HG03175 (cell line): ENCODE measurements around the gene FANCC.

ENCODE experiments used
- ATAC-seq: cut with Tn5 transposase; IDR thresholded peaks from one replicate; pipeline ENCODE4 v1.9.1; 2021; ENCODE audit warnings: mild to moderate bottlenecking, moderate library complexity; ENCODE audit not compliant: unreplicated experiment

FANCC gene

DNA sequence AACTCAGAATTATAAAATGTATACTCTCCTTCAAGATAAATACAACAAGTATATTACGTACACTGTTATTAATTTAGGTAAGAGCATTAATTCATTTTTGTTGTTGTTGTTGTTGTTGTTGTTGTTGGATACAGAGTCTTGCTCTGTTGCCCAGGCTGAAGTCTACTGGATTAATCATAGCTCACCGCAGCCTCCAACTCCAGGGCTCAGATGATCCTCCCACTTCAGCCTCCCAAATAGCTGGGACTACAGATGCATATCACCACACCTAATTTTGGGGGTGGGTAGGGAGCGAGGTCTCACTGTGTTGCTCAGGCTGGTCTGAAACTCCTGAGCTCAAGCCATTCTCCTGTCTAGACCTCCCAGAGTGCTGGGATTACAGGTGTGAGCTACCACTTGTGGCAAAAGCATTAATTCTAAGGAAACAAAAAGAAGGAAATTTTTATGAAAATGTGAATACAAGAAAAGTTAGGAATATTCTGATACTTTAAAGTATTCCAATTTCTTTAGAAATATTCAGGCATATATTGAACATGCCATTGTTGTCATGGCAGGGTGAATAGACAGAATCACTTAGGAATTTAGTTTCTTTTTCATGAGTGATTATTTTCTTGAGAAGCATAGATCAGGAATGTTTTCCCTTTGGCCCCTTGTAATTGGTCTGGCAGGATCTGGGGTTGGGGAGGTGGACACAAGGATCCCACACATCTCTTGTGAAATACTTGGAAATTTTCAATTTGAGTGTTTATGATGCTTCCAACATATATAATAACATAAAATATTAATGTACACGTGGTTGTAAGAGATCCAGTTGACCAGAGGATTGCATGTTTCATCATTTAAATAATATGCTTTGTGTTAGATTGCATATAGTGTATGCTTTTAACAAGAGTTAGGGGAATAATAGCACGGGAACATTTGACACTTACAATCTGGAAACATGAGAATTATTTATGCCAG is 263.6 kb downstream of the FANCC start:
- ATAC-seq, result no peak

DNA sequence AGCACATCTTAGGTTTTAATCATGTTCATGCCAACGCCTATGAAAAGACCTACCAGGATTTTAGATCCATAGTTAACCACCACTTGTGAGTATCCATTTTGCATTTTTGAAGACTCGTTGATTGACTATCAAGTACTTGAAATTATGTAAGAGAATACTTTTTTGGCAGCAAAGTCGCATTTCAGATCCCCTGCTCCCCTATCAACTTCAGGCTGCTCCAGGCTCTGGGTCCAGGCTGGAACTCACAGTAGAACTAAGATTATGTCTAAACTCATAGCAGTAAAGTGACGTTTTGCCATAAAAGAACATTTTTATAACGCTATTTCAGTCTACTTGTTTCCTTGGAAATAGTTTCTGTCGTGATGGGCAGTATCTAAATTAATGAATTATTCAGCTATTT is 267.7 kb downstream of the FANCC start:
- no peak for ATAC-seq
